ENCODE results near the gene CDK17. TPM values are rescaled to one million over a fixed set of nuclear protein-coding genes. Genes with fewer than 3 reads are reported as not detected.

CDK17 gene
- total RNA-seq, 4 donors from 2014 or later = 38.7 to 93.3 (median 43.4) TPM

DNA sequence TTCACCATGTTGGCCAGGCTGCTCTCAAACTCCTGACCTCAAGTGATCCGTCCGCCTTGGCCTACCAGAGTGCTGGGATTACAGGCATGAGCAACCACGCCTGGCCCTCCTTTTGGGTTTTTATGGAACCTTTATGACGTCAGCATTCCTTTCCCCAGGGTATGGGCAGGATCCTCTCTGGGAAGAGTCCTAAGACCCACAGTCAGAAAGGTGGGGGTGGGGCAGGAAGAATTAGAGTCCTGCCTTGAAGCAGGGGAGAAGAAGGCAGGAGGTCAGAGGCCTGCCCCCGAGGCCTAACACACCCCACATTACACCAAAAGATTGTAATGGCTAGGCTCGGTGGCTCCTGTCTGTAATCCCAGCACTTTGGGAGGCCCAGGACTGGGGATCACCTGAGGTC is 30.8 kb upstream of the CDK17 start:
- WGBS = 87% methylated on average over 5 of the region's 6 CpGs
- TF ChIP-seq EP300 (IDR thresholded peaks at IDR 0.05) = no peak
- TF ChIP-seq POLR2A (IDR thresholded peaks at IDR 0.05) = no peak
- TF ChIP-seq, protein P1, sequence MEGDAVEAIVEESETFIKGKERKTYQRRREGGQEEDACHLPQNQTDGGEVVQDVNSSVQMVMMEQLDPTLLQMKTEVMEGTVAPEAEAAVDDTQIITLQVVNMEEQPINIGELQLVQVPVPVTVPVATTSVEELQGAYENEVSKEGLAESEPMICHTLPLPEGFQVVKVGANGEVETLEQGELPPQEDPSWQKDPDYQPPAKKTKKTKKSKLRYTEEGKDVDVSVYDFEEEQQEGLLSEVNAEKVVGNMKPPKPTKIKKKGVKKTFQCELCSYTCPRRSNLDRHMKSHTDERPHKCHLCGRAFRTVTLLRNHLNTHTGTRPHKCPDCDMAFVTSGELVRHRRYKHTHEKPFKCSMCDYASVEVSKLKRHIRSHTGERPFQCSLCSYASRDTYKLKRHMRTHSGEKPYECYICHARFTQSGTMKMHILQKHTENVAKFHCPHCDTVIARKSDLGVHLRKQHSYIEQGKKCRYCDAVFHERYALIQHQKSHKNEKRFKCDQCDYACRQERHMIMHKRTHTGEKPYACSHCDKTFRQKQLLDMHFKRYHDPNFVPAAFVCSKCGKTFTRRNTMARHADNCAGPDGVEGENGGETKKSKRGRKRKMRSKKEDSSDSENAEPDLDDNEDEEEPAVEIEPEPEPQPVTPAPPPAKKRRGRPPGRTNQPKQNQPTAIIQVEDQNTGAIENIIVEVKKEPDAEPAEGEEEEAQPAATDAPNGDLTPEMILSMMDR (IDR thresholded peaks at IDR 0.05) = no peak
- no peak for TF ChIP-seq POLR2AphosphoS5 (IDR thresholded peaks at IDR 0.05)
- no peak for DNase-seq (ENCODE audit: low spot score in 2 of 2)

DNA sequence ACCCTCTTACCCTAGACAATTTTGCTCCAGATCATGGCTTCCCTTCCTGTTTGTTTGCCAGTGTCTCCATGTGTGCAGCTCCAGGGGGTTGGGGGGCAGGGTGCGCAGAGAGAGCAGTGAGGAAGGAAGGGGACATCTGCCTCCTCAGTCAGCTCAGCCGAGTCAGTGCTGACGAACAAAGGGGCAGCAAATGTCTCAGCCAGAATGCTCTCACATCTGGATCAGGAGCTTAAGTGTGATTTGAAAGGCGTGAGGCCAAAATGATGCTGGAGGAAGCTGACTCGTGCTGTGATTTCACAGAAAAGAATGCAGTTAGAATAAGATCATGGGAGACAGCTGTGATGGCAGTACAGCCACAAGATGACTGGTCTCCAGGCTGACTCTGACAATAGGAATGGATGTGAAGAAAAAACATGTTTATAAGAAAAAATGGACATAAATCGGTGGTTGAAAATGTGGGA is 27.1 kb upstream of the CDK17 start:
- no peaks in the 10 kb centered on the region for H3K27me3 ChIP-seq
- TF ChIP-seq POLR2AphosphoS5 (IDR thresholded peaks at IDR 0.05) (peak in 2 of 3 donors; percentile 11 to 72), EP300 (IDR thresholded peaks at IDR 0.05) (no peak)
- no peak overlapping the region for H3K4me3 ChIP-seq
- H3K9me3 ChIP-seq = no peaks in the 10 kb centered on the region
- 35% methylated on average over 6 of the region's 6 CpGs for WGBS
- H3K4me1 ChIP-seq = peaks cover 16% of the 10 kb centered on the region
- H3K36me3 ChIP-seq = no peaks in the 10 kb centered on the region
- DNase-seq (ENCODE audit: low spot score in 2 of 2) = peak; percentile 82 to 84
- H3K27ac ChIP-seq = peak overlapping the region; percentile 75

More for the DNA sequence above, 30.8 kb upstream of the CDK17 start:
- Histone ChIP-seq H3K27me3 (no peaks in the 10 kb centered on the region), H3K4me3 (no peak overlapping the region), H3K9me3 (no peaks in the 10 kb centered on the region), H3K4me1 (peaks cover 16% of the 10 kb centered on the region), H3K36me3 (no peaks in the 10 kb centered on the region), H3K27ac (no peak overlapping the region)

DNA sequence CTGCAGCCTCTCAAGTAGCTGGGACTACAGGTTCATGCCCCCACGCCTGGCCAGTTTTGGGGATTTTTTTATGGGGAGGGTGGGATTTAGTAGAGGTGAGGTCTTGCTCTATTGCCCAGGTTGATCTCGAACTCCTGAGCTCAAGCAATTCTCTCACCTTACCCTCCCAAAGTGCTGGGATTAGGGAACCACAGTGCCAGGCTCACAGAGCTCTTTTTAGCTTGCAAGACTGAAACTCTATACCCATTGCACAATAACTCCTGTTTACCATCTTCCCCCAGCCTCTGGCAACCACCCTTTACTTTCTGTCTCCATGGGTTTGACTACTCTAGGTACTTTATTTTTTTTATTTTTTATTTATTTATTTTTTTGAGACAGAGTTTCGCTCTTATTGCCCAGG is 25.7 kb upstream of the CDK17 start:
- Histone ChIP-seq H3K9me3 (no peaks in the 10 kb centered on the region), H3K27me3 (no peaks in the 10 kb centered on the region), H3K4me3 (no peak overlapping the region), H3K27ac (no peak overlapping the region), H3K36me3 (no peaks in the 10 kb centered on the region), H3K4me1 (peaks cover 16% of the 10 kb centered on the region)
- no peak for DNase-seq (ENCODE audit: low spot score in 2 of 2)
- 91% methylated on average over 3 of the region's 3 CpGs for WGBS
- TF ChIP-seq POLR2AphosphoS5 (IDR thresholded peaks at IDR 0.05) (no peak), EP300 (IDR thresholded peaks at IDR 0.05) (no peak), POLR2A (IDR thresholded peaks at IDR 0.05) (no peak)
- TF ChIP-seq, protein P1 (IDR thresholded peaks at IDR 0.05) = no peak

DNA sequence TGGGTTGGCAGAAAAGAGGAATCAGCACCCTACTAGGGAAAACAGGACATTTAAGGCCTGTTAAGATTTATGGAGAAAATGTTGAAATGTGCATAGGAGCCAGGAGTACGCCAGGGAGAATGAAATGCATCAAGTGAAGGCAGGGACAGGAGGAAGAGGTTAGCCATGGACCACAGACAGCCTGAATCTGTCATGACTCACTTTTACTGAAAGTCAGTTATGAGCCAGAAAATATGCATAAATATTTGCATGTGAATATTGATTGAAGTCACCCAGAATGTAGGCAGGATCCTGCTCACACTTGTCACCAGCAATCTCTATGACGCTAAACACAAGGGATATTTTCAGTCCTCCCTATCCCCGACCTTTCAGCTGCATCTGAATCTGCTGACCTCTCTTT is 25.1 kb upstream of the CDK17 start:
- 55% methylated on average over 3 of the region's 3 CpGs for WGBS
- Histone ChIP-seq H3K4me3 (no peak overlapping the region), H3K9me3 (no peaks in the 10 kb centered on the region), H3K4me1 (peaks cover 16% of the 10 kb centered on the region), H3K27ac (no peak overlapping the region), H3K27me3 (no peaks in the 10 kb centered on the region), H3K36me3 (no peaks in the 10 kb centered on the region)
- DNase-seq (ENCODE audit: low spot score in 2 of 2) = no peak
- no peak for TF ChIP-seq EP300 (IDR thresholded peaks at IDR 0.05)
- TF ChIP-seq POLR2A (IDR thresholded peaks at IDR 0.05) = no peak
- TF ChIP-seq POLR2AphosphoS5 (IDR thresholded peaks at IDR 0.05) = no peak
- TF ChIP-seq, protein P1 (IDR thresholded peaks at IDR 0.05) = no peak

DNA sequence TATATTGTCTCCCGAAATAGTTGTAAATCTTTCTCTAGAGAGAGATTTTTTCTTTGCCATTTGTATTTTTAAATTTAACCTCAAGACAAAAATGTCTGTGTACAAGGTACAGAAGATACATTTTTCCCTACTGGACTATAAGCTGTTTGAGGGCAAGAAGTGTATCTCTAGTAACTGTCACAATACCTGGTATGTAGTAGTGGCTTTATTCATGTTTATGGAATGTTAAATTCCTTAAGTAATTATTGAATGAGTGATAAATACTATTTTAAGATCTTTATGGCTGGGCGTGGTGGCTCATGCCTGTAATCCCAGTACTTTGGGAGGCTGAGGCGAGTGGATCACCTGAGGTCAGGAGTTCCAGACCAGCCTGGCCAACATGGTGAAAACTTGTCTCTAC is 24.4 kb upstream of the CDK17 start:
- Histone ChIP-seq H3K27ac (no peak overlapping the region), H3K4me1 (peaks cover 16% of the 10 kb centered on the region), H3K9me3 (no peaks in the 10 kb centered on the region), H3K4me3 (no peak overlapping the region), H3K27me3 (no peaks in the 10 kb centered on the region), H3K36me3 (no peaks in the 10 kb centered on the region)
- WGBS = 90% methylated on average over 3 of the region's 3 CpGs
- no peak for DNase-seq (ENCODE audit: low spot score in 2 of 2)
- TF ChIP-seq POLR2A (IDR thresholded peaks at IDR 0.05) (no peak), POLR2AphosphoS5 (IDR thresholded peaks at IDR 0.05) (no peak), EP300 (IDR thresholded peaks at IDR 0.05) (no peak)
- TF ChIP-seq, protein P1 (IDR thresholded peaks at IDR 0.05) = no peak

DNA sequence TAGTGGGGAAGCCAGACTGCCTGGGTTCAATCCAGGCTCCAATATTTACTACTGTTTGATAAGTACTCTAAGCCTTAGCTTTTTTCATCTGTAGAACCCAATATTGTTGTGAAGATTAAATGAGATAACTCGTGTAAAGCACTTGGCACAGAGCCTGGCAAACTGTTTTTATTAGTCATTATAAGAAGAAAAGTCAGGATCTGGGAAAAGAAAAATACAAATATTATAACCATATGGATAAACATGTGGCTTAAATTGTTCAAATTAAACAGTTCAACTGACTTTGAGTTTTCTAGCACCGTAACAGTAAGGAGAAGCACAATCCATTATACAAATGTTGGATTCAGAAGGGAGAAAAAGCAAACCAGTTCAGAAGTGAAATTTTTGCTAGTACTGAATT is 22.0 kb upstream of the CDK17 start:
- TF ChIP-seq, protein P1 (IDR thresholded peaks at IDR 0.05) = no peak
- no peak for TF ChIP-seq POLR2A (IDR thresholded peaks at IDR 0.05)
- 38% methylated on average over 2 of the region's 2 CpGs for WGBS
- no peak for DNase-seq (ENCODE audit: low spot score in 2 of 2)

More for the DNA sequence above, 22.0 kb upstream of the CDK17 start:
- H3K9me3 ChIP-seq = no peaks in the 10 kb centered on the region
- peaks cover 3% of the 10 kb centered on the region for H3K4me1 ChIP-seq
- no peaks in the 10 kb centered on the region for H3K27me3 ChIP-seq
- no peak overlapping the region for H3K27ac ChIP-seq
- H3K36me3 ChIP-seq = no peaks in the 10 kb centered on the region
- H3K4me3 ChIP-seq = no peak overlapping the region
